HEK293T (cell line): ENCODE results near the gene ZNF573.
"Not testable (repeated sequence)": the region's sequence is repeated elsewhere in the genome, so short reads cannot be mapped to it uniquely, and the experiment has no call there.

Source experiments
- CTCF ChIA-PET: fragments of 350-600 bp; formaldehyde crosslinking; extraction: SDS; loops from one replicate; lab custom pipeline; 2021; ENCODE audit warnings: antibody characterized with exemption, inconsistent platforms; lab: Yijun Ruan, JAX
- POLR2A ChIA-PET: fragments of 350-600 bp; formaldehyde crosslinking; extraction: SDS; loops from one replicate; lab custom pipeline; 2020; ENCODE audit warnings: antibody characterized with exemption, inconsistent platforms; lab: Yijun Ruan, JAX
- DNase-seq: peaks from one replicate; pipeline ENCODE4 v3.0.0; 2012; ENCODE audit warnings: mixed read lengths; ENCODE audit errors: extremely low spot score
- ARNT ChIP-seq: fragments of 450-650 bp; IDR thresholded peaks from 2 replicates; pipeline ENCODE4 v1.6.1; 2017; ENCODE audit warnings: mild to moderate bottlenecking
- BHLHE40 ChIP-seq: fragments of 450-650 bp; IDR thresholded peaks from 2 replicates; pipeline ENCODE4 v1.6.1; 2016; ENCODE audit warnings: mild to moderate bottlenecking, moderate library complexity, borderline replicate concordance
- CTBP1 ChIP-seq: fragments of 450-650 bp; IDR thresholded peaks from 2 replicates; pipeline ENCODE4 v1.6.1; 2016; ENCODE audit warnings: borderline replicate concordance
- ELF4 ChIP-seq: fragments of 450-650 bp; IDR thresholded peaks from 2 replicates; pipeline ENCODE4 v1.6.1; 2017; ENCODE audit warnings: antibody characterized with exemption
- FOXA1 ChIP-seq: fragments of 450-650 bp; IDR thresholded peaks from 2 replicates; pipeline ENCODE4 v1.6.1; 2016; ENCODE audit warnings: mild to moderate bottlenecking
- FOXK2 ChIP-seq: fragments of 450-650 bp; IDR thresholded peaks from 2 replicates; pipeline ENCODE4 v1.6.1; 2016; ENCODE audit warnings: mild to moderate bottlenecking
- FOXM1 ChIP-seq: fragments of 450-650 bp; IDR thresholded peaks from 2 replicates; pipeline ENCODE4 v1.6.1; 2017; ENCODE audit warnings: mild to moderate bottlenecking, borderline replicate concordance
- HDGF ChIP-seq: fragments of 450-650 bp; IDR thresholded peaks from 2 replicates; pipeline ENCODE4 v1.6.1; 2017; ENCODE audit warnings: antibody characterized with exemption, borderline replicate concordance
- L3MBTL2 ChIP-seq: fragments of 450-650 bp; conservative IDR thresholded peaks from 2 replicates; pipeline ENCODE4 v1.6.1; 2016; ENCODE audit warnings: mild to moderate bottlenecking
- LEF1 ChIP-seq: fragments of 450-650 bp; IDR thresholded peaks from 2 replicates; pipeline ENCODE4 v1.6.1; 2017; ENCODE audit warnings: mild to moderate bottlenecking, borderline replicate concordance
- NFRKB ChIP-seq: fragments of 450-650 bp; IDR thresholded peaks from 2 replicates; pipeline ENCODE4 v1.6.1; 2016; ENCODE audit warnings: mild to moderate bottlenecking, moderate library complexity
- SP1 ChIP-seq: fragments of 450-650 bp; IDR thresholded peaks from 2 replicates; pipeline ENCODE4 v1.6.1; 2017
- SUZ12 ChIP-seq: fragments of 450-650 bp; IDR thresholded peaks from 2 replicates; pipeline ENCODE4 v1.6.1; 2016; ENCODE audit warnings: mild to moderate bottlenecking
- TARDBP ChIP-seq: fragments of 450-650 bp; IDR thresholded peaks from 2 replicates; pipeline ENCODE4 v1.6.1; 2016
- ZNF384 ChIP-seq: fragments of 450-650 bp; IDR thresholded peaks from 2 replicates; pipeline ENCODE4 v1.6.1; 2016
- TF ChIP-seq, protein P1 (sequence below): fragments of 450-650 bp; IDR thresholded peaks from 2 replicates; pipeline ENCODE4 v1.6.1; 2016

ZNF573 gene

DNA sequence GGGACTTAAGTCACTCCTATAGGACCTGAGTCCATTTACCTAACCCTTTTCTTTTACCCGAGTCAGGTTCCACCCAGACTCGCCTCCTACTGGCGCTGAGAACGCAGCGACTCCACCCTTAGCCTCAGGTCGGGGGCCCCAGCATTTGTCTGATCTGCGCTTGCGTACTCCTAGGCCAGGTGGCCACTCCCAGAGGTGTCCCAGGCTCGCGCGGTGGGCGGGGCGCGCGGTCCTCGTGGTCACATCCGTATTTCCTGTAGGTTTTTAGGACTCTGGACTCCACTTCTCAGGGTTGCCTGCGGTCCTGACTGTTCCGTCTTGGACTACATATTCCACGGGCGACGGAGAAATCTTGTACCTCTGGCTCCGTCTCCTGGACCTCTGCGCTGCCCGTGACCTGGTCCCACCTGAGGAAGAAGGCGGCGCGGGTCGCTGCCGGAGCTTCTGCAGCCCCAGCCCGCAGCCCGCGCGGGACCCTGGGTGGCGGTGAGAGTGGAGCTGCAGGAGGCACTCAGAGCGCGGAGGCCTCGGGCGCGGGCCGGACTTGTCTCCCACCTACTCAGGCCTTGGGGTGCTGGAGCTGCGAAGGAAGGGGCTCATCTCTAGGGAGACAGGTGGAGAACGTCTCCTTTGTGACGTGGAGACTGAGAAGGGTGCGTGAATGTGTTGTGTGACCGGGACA lies 11.0 kb upstream of the ZNF573 start:
- ChIA-PET CTCF (no interaction called here), POLR2A (no interaction called here)
- DNase-seq = no peak
- no peak for TF ChIP-seq TARDBP
- no peak for TF ChIP-seq SUZ12
- no peak for TF ChIP-seq ARNT
- no peak for TF ChIP-seq FOXA1
- no peak for TF ChIP-seq BHLHE40

DNA sequence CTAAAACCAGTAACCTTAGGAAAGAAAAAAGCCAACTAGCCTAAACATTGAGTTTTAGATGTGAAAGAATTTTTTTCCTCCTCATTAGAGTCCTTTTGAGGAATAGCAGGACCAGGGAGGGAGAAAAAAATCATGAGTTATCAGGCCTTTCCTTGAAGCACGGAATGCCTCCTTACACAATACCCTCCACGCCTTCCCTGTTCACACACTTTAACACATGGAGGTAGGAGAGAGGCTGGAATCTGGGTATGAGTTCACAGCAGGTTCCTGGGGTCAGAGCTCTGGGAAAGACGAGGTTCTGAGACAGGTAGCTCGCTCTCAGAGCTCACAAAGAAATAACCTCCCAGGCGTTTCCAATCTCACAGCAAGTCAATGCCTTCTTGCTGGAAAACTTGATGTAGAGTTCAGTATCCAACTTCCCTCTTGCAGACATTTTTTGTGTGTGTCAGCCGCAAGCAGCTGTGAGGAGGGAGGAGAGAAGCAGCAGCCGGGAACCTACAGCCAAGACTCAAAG lies 716 bp downstream of the ZNF573 start:
- CTCF ChIA-PET = no interaction called here

DNA sequence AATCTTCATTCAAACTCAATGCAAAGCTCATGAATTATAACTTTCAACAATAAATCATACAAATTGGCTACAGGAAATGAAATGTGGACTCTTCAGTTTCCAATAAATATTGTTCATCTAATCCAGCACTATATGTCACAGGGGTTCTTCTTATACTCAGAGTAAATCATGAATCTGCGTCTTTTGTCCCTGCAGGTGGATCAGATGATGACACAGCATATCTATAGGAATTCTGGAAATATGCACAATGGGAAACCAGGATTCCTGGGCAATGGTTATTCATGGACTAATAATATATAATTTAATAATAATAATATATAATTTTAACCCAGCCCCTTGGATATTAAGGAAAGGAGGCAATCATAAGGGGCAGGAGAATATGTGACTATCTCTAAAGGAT lies 8.4 kb downstream of the ZNF573 start:
- DNase-seq = no peak
- TF ChIP-seq LEF1 (no peak), L3MBTL2 (no peak), SUZ12 (no peak), FOXM1 (no peak), FOXA1 (no peak), ARNT (no peak), ELF4 (no peak), TARDBP (no peak), HDGF (no peak), ZNF384 (no peak), NFRKB (no peak), SP1 (no peak), FOXK2 (no peak), BHLHE40 (no peak), CTBP1 (no peak)
- TF ChIP-seq, protein P1, sequence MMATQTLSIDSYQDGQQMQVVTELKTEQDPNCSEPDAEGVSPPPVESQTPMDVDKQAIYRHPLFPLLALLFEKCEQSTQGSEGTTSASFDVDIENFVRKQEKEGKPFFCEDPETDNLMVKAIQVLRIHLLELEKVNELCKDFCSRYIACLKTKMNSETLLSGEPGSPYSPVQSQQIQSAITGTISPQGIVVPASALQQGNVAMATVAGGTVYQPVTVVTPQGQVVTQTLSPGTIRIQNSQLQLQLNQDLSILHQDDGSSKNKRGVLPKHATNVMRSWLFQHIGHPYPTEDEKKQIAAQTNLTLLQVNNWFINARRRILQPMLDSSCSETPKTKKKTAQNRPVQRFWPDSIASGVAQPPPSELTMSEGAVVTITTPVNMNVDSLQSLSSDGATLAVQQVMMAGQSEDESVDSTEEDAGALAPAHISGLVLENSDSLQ = no peak
- POLR2A ChIA-PET = no interaction called here
- CTCF ChIA-PET = no interaction called here

More for the DNA sequence above, 716 bp downstream of the ZNF573 start:
- POLR2A ChIA-PET = interaction anchor here (0.7 to 2.2 kb wide), 4 partner anchors 13 to 755 kb away, joined by 3 to 7 read pairs (median 6); partner anchors contain the start of gene ZNF569
- TF ChIP-seq HDGF (no peak), LEF1 (no peak), FOXK2 (no peak), NFRKB (no peak), ARNT (no peak), CTBP1 (no peak)
- peak; percentile 6 for DNase-seq

DNA sequence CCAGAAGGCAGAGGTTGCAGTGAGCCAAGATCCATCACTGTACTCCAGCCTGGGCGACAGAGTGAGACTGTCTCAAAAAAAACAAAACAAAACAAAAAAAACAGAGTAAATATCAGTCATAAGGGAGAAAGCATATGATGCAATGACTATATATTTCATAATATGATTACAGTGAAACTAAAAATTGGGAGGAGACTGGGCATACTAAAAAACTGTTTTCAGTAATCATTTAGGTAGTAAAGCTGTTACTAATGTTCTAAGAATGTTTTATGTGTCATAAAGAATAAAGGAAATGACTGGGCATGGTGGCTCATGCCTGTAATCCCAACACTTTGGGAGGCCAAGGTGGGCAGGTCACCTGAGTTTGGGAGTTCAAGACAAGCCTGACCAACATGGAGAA lies 15.9 kb downstream of the ZNF573 start:
- CTCF ChIA-PET = no interaction called here
- DNase-seq = no peak
- POLR2A ChIA-PET = no interaction called here
- no peak for TF ChIP-seq TARDBP
- no peak for TF ChIP-seq SUZ12
- no peak for TF ChIP-seq CTBP1
- TF ChIP-seq ZNF384 = no peak
- TF ChIP-seq SP1 = no peak
- no peak for TF ChIP-seq FOXA1
- no peak for TF ChIP-seq L3MBTL2
- TF ChIP-seq LEF1 = no peak
- TF ChIP-seq, protein P1 = no peak
- no peak for TF ChIP-seq FOXM1
- TF ChIP-seq NFRKB = no peak
- no peak for TF ChIP-seq FOXK2
- TF ChIP-seq ELF4 = no peak
- no peak for TF ChIP-seq BHLHE40
- TF ChIP-seq HDGF = no peak

DNA sequence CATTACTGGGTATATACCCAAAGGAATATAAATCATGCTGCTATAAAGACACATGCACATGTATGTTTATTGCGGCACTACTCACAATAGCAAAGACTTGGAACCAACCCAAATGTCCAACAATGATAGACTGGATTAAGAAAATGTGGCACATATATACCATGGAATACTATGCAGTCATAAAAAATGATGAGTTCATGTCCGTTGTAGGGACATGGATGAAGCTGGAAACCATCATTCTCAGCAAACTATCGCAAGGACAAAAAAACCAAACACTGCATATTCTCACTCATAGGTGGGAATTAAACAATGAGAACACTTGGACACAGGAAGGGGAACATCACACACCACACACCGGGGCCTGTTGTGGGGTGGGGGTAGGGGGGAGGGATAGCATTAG lies 21.7 kb downstream of the ZNF573 start:
- POLR2A ChIA-PET, DNase-seq, CTCF ChIA-PET: not testable (repeated sequence)

DNA sequence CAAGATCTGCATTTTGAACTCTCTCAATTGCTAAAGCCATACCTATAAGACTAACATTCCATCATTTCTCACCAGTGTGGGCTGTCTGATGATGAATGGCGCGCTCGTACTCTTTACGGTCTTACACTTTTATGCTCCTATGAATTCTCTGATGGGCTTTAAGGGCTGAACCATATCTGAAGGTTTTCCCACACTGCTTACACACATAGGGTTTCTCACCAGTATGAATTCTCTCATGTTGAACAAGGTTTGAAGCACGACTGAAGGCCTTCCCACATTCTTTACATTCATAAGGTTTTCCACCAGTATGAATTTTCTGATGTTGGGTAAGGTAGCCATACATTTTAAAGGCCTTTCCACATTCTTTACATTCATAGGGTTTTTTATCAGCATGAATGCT lies 41.0 kb downstream of the ZNF573 start:
- ChIA-PET CTCF (no interaction called here), POLR2A (no interaction called here)
- DNase-seq = no peak
- TF ChIP-seq BHLHE40 = no peak
- no peak for TF ChIP-seq FOXK2
- TF ChIP-seq FOXA1 = no peak
- TF ChIP-seq HDGF = no peak
- no peak for TF ChIP-seq SP1
- no peak for TF ChIP-seq ELF4
- no peak for TF ChIP-seq LEF1
- no peak for TF ChIP-seq CTBP1
- no peak for TF ChIP-seq FOXM1
- no peak for TF ChIP-seq ZNF384

DNA sequence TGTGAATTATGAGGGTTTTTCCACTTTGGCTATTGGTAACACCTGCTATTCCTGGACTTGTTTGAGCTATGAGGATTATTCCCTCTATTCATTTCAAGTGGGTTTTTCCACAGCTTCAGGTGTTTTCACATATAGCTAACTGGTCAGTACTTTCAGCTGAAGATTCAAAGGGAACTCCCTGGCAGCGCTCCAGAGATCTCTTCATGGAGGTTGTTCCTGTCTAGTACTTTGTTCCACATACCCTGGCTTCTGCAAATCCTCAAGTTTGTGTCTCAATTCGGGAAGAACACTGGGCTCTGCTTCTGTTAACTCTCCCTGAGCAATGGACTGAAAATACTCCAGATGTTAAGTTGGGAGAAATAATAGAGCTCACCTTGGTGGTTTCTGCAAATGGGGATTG lies 54.2 kb downstream of the ZNF573 start:
- CTCF ChIA-PET = no interaction called here
- POLR2A ChIA-PET = no interaction called here
- TF ChIP-seq SP1 (no peak), ARNT (no peak), BHLHE40 (no peak), FOXA1 (no peak), LEF1 (no peak), ZNF384 (no peak), CTBP1 (no peak)
- TF ChIP-seq, protein P1 = no peak
- DNase-seq = no peak
